HEK293 (cell line): ENCODE measurements around the gene MAP3K5.

Experiments
- ZNF473 ChIP-seq: fragments of 450-650 bp; formaldehyde crosslinking; IDR thresholded peaks from 2 replicates; pipeline ENCODE4 v1.5.1; 2017; ENCODE audit warnings: missing biosample characterization, missing genetic modification characterization
- ZNF707 ChIP-seq: fragments of 450-650 bp; formaldehyde crosslinking; IDR thresholded peaks from 2 replicates; pipeline ENCODE4 v1.5.1; 2016; ENCODE audit warnings: missing biosample characterization, missing genetic modification characterization
- TF ChIP-seq, protein P1 (sequence below): fragments of 450-650 bp; formaldehyde crosslinking; IDR thresholded peaks from 2 replicates; pipeline ENCODE4 v1.5.1; 2016; ENCODE audit warnings: missing biosample characterization, missing genetic modification characterization

GRCh38 chr6:136640132-136640915 lies 152.0 kb downstream of the MAP3K5 start:
- TF ChIP-seq ZNF473 (tag by site-specific recombination), result no peak
- TF ChIP-seq, protein P1, sequence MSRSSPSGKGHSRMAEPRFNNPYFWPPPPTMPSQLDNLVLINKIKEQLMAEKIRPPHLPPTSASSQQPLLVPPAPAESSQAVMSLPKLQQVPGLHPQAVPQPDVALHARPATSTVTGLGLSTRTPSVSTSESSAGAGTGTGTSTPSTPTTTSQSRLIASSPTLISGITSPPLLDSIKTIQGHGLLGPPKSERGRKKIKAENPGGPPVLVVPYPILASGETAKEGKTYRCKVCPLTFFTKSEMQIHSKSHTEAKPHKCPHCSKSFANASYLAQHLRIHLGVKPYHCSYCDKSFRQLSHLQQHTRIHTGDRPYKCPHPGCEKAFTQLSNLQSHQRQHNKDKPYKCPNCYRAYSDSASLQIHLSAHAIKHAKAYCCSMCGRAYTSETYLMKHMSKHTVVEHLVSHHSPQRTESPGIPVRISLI, result no peak
- no peak for TF ChIP-seq ZNF707 (tag by site-specific recombination)
